NCI-H446 (cell line): ENCODE data around the gene DAW1.
"Not testable (repeated sequence)": the region's sequence is repeated elsewhere in the genome, so short reads cannot be mapped to it uniquely, and the experiment has no call there.

Experiments used
- DNase-seq, 2 experiments: peaks; one replicate each; lab custom pipeline; 2025; lab: John Stamatoyannopoulos, UW

DAW1 gene

DNA sequence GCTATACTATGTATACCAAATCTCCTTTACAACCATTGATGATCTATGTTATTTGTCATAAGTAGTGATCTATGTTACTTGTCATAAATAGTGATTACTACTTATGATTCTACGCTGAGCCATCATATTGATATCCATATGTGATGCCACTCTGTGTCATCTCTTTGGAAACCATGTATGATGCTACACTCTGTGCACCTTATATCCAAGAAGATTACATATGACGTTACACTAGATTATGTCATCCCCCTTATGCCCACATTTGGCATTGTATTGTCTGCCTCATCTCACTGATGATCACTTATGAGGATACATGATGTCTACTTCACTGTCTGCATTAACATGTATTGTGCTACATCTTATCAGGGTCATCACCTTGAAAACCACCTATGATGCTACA, 42.9 kb downstream of the DAW1 start:
- DNase-seq: no peak

GRCh38 chr2:227921648-227922047, 50.2 kb downstream of the DAW1 start:
- no peak for DNase-seq

DNA sequence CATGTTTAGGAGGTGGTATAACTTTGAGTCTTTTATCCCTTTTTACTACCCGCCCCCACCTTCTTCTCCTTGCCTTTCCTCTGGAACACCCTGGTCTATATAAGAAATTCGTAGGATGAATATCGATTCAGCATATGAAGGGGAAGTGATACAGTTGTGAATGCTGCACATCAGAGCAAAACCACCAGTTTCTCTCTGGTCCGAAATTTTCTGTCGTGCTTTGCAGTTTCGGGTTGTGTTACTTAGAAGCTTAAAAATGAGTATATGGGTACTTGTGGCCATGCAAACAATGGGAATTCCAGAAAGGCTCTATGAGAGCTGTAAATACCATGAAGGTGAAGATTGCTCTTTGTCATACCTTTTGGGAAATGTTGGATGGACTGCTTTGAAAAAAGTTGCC, 60.6 kb downstream of the DAW1 start:
- no peak for DNase-seq

DNA sequence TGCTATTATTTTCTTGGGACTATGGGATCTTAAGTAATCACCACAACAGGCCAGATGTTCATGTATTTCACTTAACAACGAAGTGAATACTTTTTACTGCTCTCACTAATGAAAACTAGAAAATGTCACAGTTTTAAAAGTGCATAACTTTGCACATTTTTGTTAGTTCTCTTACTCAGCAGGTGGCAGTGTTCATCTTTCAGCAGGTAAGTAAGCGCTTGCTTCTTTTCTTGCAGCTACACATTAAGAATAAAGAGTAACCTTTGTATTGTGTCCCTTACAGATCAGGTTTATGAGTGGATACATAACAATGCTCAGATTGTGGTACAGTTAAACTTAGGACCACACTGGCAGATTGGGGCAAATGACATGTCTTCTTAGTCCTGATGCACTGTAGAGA, 61.0 kb downstream of the DAW1 start:
- DNase-seq: no peak

GRCh38 chr2:227933884-227934283, 62.5 kb downstream of the DAW1 start:
- no peak for DNase-seq

GRCh38 chr2:227936249-227936648, 64.8 kb downstream of the DAW1 start:
- not testable (repeated sequence) for DNase-seq

GRCh38 chr2:227939271-227940027, 68.0 kb downstream of the DAW1 start:
- peak in 1 of 2 experiments; percentile 33 for DNase-seq

DNA sequence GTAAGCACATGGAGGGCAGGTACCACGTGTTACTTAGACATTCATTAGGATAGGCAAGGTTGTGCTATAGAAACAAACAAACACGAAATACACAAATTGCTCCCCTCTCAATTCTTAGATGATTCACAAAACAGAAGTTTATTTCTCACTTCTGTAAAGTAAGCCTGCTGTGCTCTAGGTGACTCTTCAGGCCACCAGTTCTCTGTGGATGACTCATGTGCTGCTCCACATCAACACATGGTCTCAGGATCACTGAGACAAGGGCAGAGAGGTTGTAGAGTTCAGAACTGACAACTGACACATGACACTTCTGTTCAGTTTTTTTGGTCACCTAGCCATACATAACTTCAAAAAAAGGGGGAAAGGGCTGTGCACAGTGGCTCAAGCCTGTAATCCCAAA, 70.6 kb downstream of the DAW1 start:
- no peak for DNase-seq

- DNase-seq: no peak
Measured at GRCh38 chr2:227942965-227943364, 71.5 kb downstream of the DAW1 start.

DNA sequence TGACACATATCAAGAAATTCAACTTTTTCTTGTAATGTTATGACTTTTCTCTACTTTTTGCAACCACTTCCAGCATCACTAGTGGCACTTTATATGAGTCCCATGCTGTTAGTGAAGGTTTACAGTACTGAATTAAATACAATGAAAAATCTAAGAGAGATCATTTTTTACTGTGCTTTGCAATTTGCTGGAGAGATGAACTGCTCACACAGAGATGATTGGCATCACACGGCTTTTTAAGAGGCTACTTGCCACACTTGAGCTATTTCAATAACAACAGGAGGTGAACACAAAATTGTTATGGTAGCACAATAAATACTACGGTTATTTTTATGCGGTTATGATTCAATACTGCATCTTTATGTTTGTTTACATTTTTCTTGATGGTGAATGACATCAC, 88.9 kb downstream of the DAW1 start:
- DNase-seq: no peak

DNA sequence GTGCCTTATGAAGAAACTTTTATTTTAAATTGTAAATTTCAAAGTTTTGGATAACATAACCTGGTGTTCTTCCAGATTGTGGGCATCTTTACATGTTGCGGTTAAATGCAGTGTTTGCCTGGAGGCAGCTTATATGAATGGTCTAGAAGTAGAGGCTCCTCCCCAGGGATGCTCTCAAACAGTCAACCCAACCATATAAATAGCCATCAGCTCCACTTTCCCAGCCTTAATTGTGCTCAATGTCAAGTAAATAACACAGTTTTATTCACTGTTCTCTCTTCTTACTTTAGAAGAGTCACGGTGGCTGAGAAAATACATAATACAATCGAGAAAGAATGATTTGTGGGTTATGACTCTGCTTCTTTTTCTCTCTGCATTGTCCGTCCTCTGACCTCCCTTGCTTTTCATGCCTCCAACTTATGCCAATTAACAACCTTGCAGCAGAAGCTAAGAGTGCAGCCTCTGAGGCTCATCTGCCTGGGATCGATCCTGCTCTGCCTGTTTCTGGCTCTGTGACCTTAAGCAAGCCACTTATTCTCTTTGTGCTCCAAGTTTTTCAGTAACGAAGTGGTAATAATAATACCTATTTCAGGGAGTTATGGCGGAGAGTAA, 100.3 kb downstream of the DAW1 start:
- DNase-seq: no peak

DNA sequence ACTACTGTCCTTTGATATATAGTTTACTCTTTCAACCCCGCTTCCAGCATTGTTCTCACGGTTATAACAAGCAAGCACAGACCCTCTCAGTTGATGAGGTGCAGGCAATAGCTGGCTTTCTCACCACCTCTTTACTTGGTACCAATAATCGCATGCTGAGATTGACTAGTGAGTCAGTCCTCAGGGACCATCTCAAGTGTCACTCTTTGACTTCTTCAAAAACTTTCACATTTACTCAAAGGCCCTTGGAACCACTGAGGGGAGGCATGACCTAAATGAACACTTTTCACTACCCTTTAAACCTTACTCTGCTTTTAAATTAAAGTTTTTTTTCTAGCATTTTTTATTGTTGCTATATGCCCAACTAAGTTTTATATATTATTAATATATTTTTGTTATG, 101.8 kb downstream of the DAW1 start:
- no peak for DNase-seq
